NCI-H226 (cell line): ENCODE data around the gene ZFYVE28.
"Not testable (repeated sequence)": the region's sequence is repeated elsewhere in the genome, so short reads cannot be mapped to it uniquely, and the experiment has no call there.

Experiments
- DNase-seq: peaks from one replicate; pipeline ENCODE4 v3.0.0-alpha.2; 2015

ZFYVE28 gene

GRCh38 chr4:2388429-2389182 is 29.8 kb downstream of the ZFYVE28 start:
- no peak for DNase-seq

GRCh38 chr4:2387829-2388228 is 30.6 kb downstream of the ZFYVE28 start:
- DNase-seq: no peak

GRCh38 chr4:2387218-2387617 is 31.2 kb downstream of the ZFYVE28 start:
- no peak for DNase-seq

GRCh38 chr4:2386717-2387116 is 31.7 kb downstream of the ZFYVE28 start:
- no peak for DNase-seq

GRCh38 chr4:2385516-2385915 is 32.9 kb downstream of the ZFYVE28 start:
- DNase-seq: no peak

- DNase-seq: no peak
Measured at GRCh38 chr4:2384245-2384644, 34.2 kb downstream of the ZFYVE28 start.

GRCh38 chr4:2383760-2384159 is 34.7 kb downstream of the ZFYVE28 start:
- DNase-seq: no peak

GRCh38 chr4:2383220-2383631 is 35.2 kb downstream of the ZFYVE28 start:
- not testable (repeated sequence) for DNase-seq

- not testable (repeated sequence) for DNase-seq
Measured at GRCh38 chr4:2382769-2383202, 35.7 kb downstream of the ZFYVE28 start.

GRCh38 chr4:2380589-2380988 is 37.9 kb downstream of the ZFYVE28 start:
- DNase-seq: not testable (repeated sequence)

- no peak for DNase-seq
Measured at GRCh38 chr4:2378898-2379297, 39.5 kb downstream of the ZFYVE28 start.

- DNase-seq: no peak
Measured at GRCh38 chr4:2378401-2378800, 40.0 kb downstream of the ZFYVE28 start.

GRCh38 chr4:2377241-2377640 is 41.2 kb downstream of the ZFYVE28 start:
- DNase-seq: no peak

- DNase-seq: no peak
Measured at GRCh38 chr4:2375427-2375826, 43.0 kb downstream of the ZFYVE28 start.

GRCh38 chr4:2373532-2373931 is 44.9 kb downstream of the ZFYVE28 start:
- DNase-seq: no peak

- no peak for DNase-seq
Measured at GRCh38 chr4:2372488-2373030, 45.9 kb downstream of the ZFYVE28 start.

- DNase-seq: no peak
Measured at GRCh38 chr4:2371765-2372487, 46.5 kb downstream of the ZFYVE28 start.

GRCh38 chr4:2370597-2371320 is 47.7 kb downstream of the ZFYVE28 start:
- no peak for DNase-seq

- DNase-seq: no peak
Measured at GRCh38 chr4:2368746-2369437, 49.6 kb downstream of the ZFYVE28 start.

GRCh38 chr4:2367626-2368025 is 50.8 kb downstream of the ZFYVE28 start:
- no peak for DNase-seq

GRCh38 chr4:2366252-2367192 is 51.9 kb downstream of the ZFYVE28 start:
- DNase-seq: no peak

GRCh38 chr4:2365913-2366210 is 52.6 kb downstream of the ZFYVE28 start:
- no peak for DNase-seq
